Neutrophil (primary cell): ENCODE measurements around the gene ALDH3B1.

ENCODE experiments used
- H3K27ac ChIP-seq: fragments of 200-600 bp; sonication (generic); 2 replicates; pipeline ENCODE4 v1.5.1; 2016; ENCODE audit warnings: mild to moderate bottlenecking, moderate library complexity
- H3K27me3 ChIP-seq: fragments of 200-600 bp; sonication (generic); 2 replicates; pipeline ENCODE4 v1.6.0; 2016; ENCODE audit warnings: mild to moderate bottlenecking
- H3K36me3 ChIP-seq: fragments of 200-600 bp; sonication (generic); 2 replicates; pipeline ENCODE4 v1.5.1; 2017
- H3K4me1 ChIP-seq, 2 experiments: fragments of 200-600 bp in 1 of 2; sonication (generic) in 1 of 2; 1 replicate in 1 of 2; 2 replicates in 1 of 2; pipeline versions ENCODE4 v1.5.1 to v1.6.1; 2013 to 2016; ENCODE audit warnings: low read depth in 1 of 2, low read length in 1 of 2, mild to moderate bottlenecking in 1 of 2, moderate library complexity in 1 of 2; ENCODE audit not compliant: control insufficient read depth in 1 of 2, insufficient read depth in 1 of 2
- H3K4me3 ChIP-seq, 2 experiments: fragments of 200-600 bp in 1 of 2; sonication (generic) in 1 of 2; 1 replicate in 1 of 2; 2 replicates in 1 of 2; pipeline ENCODE4 v1.5.1; 2013 to 2016; ENCODE audit warnings: low read depth in 1 of 2, low read length in 1 of 2, mild to moderate bottlenecking in 1 of 2, moderate library complexity in 1 of 2
- H3K9me3 ChIP-seq: fragments of 200-600 bp; sonication (generic); 2 replicates; pipeline ENCODE4 v1.5.1; 2016
- CTCF ChIP-seq: fragments of 200-600 bp; sonication (generic); IDR thresholded peaks from 2 replicates; pipeline ENCODE4 v1.5.1; 2016; ENCODE audit warnings: antibody characterized with exemption

Gene ALDH3B1

GRCh38 chr11:67996051-67996450, 14.1 kb upstream of the ALDH3B1 start:
- Histone ChIP-seq H3K36me3 (peaks cover 81% of the 10 kb centered on the region), H3K4me1 (peaks cover 5 to 6% of the 10 kb centered on the region in 2 experiments), H3K27me3 (peaks cover 4% of the 10 kb centered on the region), H3K27ac (no peak overlapping the region), H3K9me3 (no peaks in the 10 kb centered on the region), H3K4me3 (no peak overlapping the region)
- TF ChIP-seq CTCF: no peak

- TF ChIP-seq CTCF: no peak
- H3K27ac ChIP-seq: no peak overlapping the region
- H3K36me3 ChIP-seq: peaks cover 73% of the 10 kb centered on the region
- peaks cover under 1% of the 10 kb centered on the region for H3K27me3 ChIP-seq
- H3K9me3 ChIP-seq: no peaks in the 10 kb centered on the region
- H3K4me3 ChIP-seq: no peak overlapping the region
- H3K4me1 ChIP-seq: peaks cover 8% of the 10 kb centered on the region in 2 experiments
These were observed 13.3 kb upstream of the ALDH3B1 start for GRCh38 chr11:67996622-67997474.

GRCh38 chr11:67997475-67997921, 12.6 kb upstream of the ALDH3B1 start:
- no peak for TF ChIP-seq CTCF
- H3K4me1 ChIP-seq: peaks cover 15% of the 10 kb centered on the region in 2 experiments
- no peak overlapping the region for H3K27ac ChIP-seq
- no peaks in the 10 kb centered on the region for H3K27me3 ChIP-seq
- H3K9me3 ChIP-seq: no peaks in the 10 kb centered on the region
- H3K4me3 ChIP-seq: no peak overlapping the region
- H3K36me3 ChIP-seq: peaks cover 72% of the 10 kb centered on the region

GRCh38 chr11:67998150-67999045, 11.7 kb upstream of the ALDH3B1 start:
- Histone ChIP-seq H3K36me3 (peaks cover 64% of the 10 kb centered on the region), H3K9me3 (no peaks in the 10 kb centered on the region), H3K27ac (no peak overlapping the region), H3K27me3 (no peaks in the 10 kb centered on the region), H3K4me3 (no peak overlapping the region), H3K4me1 (peaks cover 22 to 24% of the 10 kb centered on the region in 2 experiments)
- TF ChIP-seq CTCF: no peak

GRCh38 chr11:67999201-67999629, 10.9 kb upstream of the ALDH3B1 start:
- Histone ChIP-seq H3K4me3 (no peak overlapping the region), H3K36me3 (peaks cover 58% of the 10 kb centered on the region), H3K27me3 (no peaks in the 10 kb centered on the region), H3K9me3 (no peaks in the 10 kb centered on the region), H3K4me1 (peaks cover 24 to 25% of the 10 kb centered on the region in 2 experiments), H3K27ac (no peak overlapping the region)
- TF ChIP-seq CTCF: no peak
